Right cardiac atrium (tissue), 5 donors: Measurements from ENCODE around the gene ABCC6. TPM values are rescaled to one million over a fixed set of nuclear protein-coding genes. Genes with fewer than 3 reads are reported as not detected.
"Not testable (repeated sequence)": the region's sequence is repeated elsewhere in the genome, so short reads cannot be mapped to it uniquely, and the experiment has no call there.

Source experiments
- ATAC-seq, 2 donors: fragments of 200-7000 bp; cut with Tn5 transposase; one replicate each; pipeline versions ENCODE4 v1.8.0 to v1.9.1; 2020; ENCODE audit warnings: moderate library complexity in 2 of 2, mild to moderate bottlenecking in 1 of 2
- DNase-seq, 3 donors: peaks; one replicate each; pipeline ENCODE4 v3.0.0-alpha.2; 2020
- H3K27ac ChIP-seq: one replicate; pipeline ENCODE4 v1.5.1; 2013; ENCODE audit warnings: mild to moderate bottlenecking, low read length, control low read depth, moderate library complexity
- H3K27me3 ChIP-seq: one replicate; pipeline ENCODE4 v1.6.1; 2013; ENCODE audit not compliant: control insufficient read depth, insufficient read depth
- H3K4me1 ChIP-seq: one replicate; pipeline ENCODE4 v1.6.1; 2013; ENCODE audit warnings: low read length; ENCODE audit not compliant: control insufficient read depth, insufficient read depth
- H3K4me3 ChIP-seq: one replicate; pipeline ENCODE4 v1.5.1; 2013; ENCODE audit warnings: low read length, control low read depth
- H3K9me3 ChIP-seq: one replicate; pipeline ENCODE4 v1.6.1; 2013; ENCODE audit warnings: low read length; ENCODE audit not compliant: control insufficient read depth
- WGBS: extraction: QIAGEN DNeasy Blood & Tissue Kit; methylation state at CpG from one replicate; pipeline ENCODE4 v1.1.7; 2013; 5-methylcytosine and 5-hydroxymethylcytosine counted together
- intact Hi-C, 4 donors: fragments of 100-400 bp; cut with DNase I; formaldehyde crosslinking; loops; one replicate each; pipeline versions ENCODE4 v1.11.0 to v1.14.0; 2022 to 2023
- polyA plus RNA-seq: library from polyadenylated mRNA; stranded (reverse); fragments of 200-250 nt; gene quantifications from one replicate; pipeline ENCODE4 v1.2.3, GENCODE V29; 2013
- total RNA-seq, 4 donors: library from RNA; stranded (reverse); fragmentation: NEBNext Ultra II Directional; extraction: Animal tissue kit (Norgen Biotek cat#: 25700); gene quantifications; one replicate each; pipeline ENCODE4 v1.2.1, GENCODE V29; 2021
- donor health status: healthy with polysubstance abuse.
- donor health status: DM: no; HTN: yes; CAD: no.
- donor health status: DM: no; HTN: no; CAD: no.
- donor health status: DM: no; HTN: yes; CAD: no; lungs with severe emphysema.
- donor health status: DM: yes; HTN: yes; CAD: no.

ABCC6 gene
- total and polyA plus RNA-seq, 5 donors: 2.9 to 7.7 (median 5.4) TPM

DNA sequence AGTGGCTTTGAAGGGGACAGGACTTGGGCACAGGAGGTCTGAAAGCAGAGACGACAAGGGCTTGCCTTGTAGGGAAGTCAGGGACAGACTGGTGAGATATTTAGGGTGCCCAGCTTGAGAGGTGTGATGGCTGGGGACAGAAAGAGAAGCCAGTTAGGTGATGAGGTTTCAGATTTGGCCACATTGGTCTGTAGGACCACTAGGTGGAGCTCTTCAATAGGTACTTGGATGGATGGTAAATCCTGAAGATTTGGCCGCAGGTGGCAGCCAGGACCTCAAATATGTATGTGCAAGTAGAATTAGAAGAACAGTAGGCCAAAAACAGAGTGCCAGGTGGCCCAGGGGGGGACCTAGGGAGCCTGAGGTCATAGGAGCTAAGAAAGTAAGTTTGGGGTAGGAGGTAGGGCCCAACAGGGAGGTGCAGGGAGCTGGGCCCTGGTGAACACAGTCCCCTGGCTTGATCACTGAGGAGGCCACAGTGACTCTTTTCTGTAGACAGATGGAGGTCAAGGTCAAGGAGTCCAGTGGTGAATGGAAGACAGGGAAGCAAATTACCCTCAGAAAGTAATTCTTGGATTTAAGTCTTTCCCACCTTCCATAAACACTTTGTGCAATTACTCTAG lies 34.1 kb upstream of the ABCC6 start:
- H3K27ac ChIP-seq, H3K4me3 ChIP-seq, ATAC-seq, H3K9me3 ChIP-seq, DNase-seq, H3K4me1 ChIP-seq, H3K27me3 ChIP-seq, intact Hi-C loops: not testable (repeated sequence)
- WGBS: 57% methylated on average over 1 of the region's 2 CpGs

- H3K27me3 ChIP-seq, intact Hi-C loops, DNase-seq, H3K4me1 ChIP-seq, ATAC-seq, H3K4me3 ChIP-seq, H3K9me3 ChIP-seq, H3K27ac ChIP-seq: not testable (repeated sequence)
- WGBS: no CpG with 5 or more reads among the region's 5 CpGs
Observed at GRCh38 chr16:16252377-16252776, 29.1 kb upstream of the ABCC6 start.

DNA sequence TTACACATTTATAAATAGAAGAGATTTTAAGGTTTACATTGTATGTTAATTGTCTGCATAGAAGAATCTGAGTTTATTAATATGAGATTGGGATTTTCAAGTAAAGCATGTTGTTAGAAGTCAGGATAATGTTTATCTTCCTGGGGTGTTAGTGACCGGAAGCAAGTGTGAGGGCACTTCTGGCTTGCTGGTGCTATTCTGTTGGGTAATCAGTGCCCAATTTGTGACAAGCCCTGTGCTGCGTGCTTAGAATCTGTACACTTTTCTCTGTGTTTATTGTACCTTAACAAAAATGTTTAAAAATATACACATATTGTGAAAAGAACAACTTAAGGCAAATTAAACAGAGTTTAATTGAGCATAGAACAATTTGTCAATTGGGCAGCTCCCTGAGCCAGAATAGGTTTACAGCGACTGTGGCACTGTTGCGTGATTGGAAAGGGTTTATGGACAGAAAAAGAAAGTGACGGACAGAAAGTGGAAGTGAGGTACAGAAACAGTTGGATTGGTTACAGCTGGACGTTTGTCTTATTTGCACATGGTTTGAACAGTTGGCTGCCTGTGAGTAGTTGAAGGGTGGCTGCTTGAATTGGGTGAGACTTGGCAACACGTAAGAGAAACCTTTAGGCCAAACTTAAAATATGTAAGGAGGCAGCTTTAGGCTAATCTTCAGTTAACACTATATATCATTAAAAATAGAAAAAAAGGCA lies 26.5 kb upstream of the ABCC6 start:
- H3K27me3 ChIP-seq, H3K4me3 ChIP-seq, DNase-seq, H3K9me3 ChIP-seq, intact Hi-C loops, H3K27ac ChIP-seq, H3K4me1 ChIP-seq: not testable (repeated sequence)
- peak; percentile 49 to 50 for ATAC-seq
- WGBS: 63% methylated on average over 3 of the region's 7 CpGs

- DNase-seq, H3K4me1 ChIP-seq, H3K9me3 ChIP-seq, H3K27me3 ChIP-seq, intact Hi-C loops, H3K4me3 ChIP-seq, ATAC-seq, H3K27ac ChIP-seq: not testable (repeated sequence)
- no CpG with 5 or more reads among the region's 3 CpGs for WGBS
Observed at GRCh38 chr16:16247439-16247838, 24.1 kb upstream of the ABCC6 start.

GRCh38 chr16:16246578-16247262 lies 23.4 kb upstream of the ABCC6 start:
- H3K27ac ChIP-seq, H3K4me3 ChIP-seq, H3K27me3 ChIP-seq, H3K9me3 ChIP-seq, H3K4me1 ChIP-seq, DNase-seq, intact Hi-C loops: not testable (repeated sequence)
- ATAC-seq: peak; percentile 19 to 58
- 30% methylated on average over 4 of the region's 8 CpGs for WGBS

- H3K4me1 ChIP-seq, H3K27ac ChIP-seq, H3K4me3 ChIP-seq, ATAC-seq, intact Hi-C loops, H3K9me3 ChIP-seq, H3K27me3 ChIP-seq: not testable (repeated sequence)
- peak in 1 of 3 donors; percentile 12 for DNase-seq
- 91% methylated on average over 10 of the region's 11 CpGs for WGBS
Observed at GRCh38 chr16:16243886-16244285, 20.6 kb upstream of the ABCC6 start.

DNA sequence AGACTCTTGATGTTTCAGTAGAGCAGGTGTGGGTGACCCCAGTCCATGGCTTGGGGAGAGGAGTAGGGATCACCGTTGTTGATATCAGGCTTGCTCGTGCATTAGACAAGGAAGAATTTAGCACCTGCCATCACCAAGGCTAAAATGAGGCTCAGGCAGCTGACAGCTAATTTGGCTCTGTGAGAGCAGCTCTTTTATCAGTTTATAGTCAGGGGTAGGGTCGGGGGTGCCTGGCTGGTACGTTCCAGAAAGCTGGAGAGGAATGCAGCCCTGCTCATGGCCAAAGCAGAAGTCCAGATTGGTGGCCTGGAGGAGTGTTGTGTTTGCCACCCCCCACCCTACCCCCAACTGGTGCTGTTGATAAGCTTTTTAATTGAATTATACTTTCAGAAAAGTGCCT lies 17.4 kb upstream of the ABCC6 start:
- intact Hi-C loops, H3K27ac ChIP-seq, H3K27me3 ChIP-seq, H3K4me1 ChIP-seq, H3K9me3 ChIP-seq, H3K4me3 ChIP-seq: not testable (repeated sequence)
- 59% methylated on average over 4 of the region's 4 CpGs for WGBS
- peak; percentile 72 to 85 for ATAC-seq
- peak; percentile 10 to 49 (median 35) for DNase-seq

DNA sequence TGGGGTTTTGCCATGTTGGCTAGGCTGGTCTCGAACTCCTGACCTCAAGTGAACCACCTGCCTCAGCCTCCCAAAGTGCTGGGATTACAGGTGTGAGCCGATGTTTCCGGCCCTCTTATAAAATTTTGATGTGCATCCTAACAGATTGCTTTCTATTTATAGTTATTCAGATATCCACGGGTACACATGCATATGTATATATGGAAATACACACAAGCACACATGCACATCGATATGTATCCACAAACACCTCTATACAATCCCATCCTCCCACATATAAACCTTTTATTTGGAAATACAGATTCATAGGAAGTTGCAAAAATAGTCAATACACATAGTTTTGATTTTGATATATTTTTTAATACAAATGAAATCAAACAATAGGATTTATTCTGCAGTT lies 14.4 kb upstream of the ABCC6 start:
- H3K27ac ChIP-seq, H3K27me3 ChIP-seq, H3K4me3 ChIP-seq, H3K9me3 ChIP-seq, ATAC-seq, intact Hi-C loops, H3K4me1 ChIP-seq, DNase-seq: not testable (repeated sequence)
- WGBS: 67% methylated on average over 5 of the region's 5 CpGs

DNA sequence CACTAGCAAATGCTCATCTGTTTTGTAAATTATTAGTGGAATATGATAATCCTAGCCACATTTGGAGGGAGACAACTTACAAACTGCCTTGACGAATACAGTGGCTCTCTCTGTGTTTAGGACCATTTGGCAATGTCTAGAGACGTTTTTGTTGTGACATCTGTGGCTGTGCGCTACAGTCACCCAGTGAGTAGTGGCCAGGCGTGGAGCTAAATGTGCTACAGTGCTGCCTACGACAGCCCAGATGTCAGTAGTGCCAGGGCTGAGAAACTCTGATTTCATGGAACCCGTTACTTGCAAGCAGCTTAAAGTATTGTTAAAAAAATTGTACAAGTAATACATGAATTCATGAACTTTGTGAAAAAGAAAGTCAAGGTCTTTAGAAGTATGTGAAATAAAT lies 13.8 kb upstream of the ABCC6 start:
- not testable (repeated sequence) for DNase-seq, H3K4me1 ChIP-seq

DNA sequence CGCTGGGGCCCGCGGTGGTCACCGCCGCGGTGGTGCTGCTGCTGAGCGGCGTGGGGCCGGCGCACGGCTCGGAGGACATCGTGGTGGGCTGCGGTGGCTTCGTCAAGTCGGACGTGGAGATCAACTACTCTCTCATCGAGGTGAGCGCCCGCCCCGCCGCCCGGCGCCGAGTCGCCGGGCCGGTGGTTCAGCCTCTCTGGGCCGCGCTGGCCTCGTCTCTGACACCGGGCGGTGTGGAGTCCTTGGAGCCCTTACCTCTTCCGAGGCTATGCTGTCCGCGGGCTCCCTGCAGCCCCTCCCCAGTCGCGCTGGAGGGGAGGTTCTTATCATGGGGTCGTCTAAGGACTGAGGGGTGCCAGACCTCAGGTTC lies 9.4 kb upstream of the ABCC6 start:
- WGBS: no CpG with 5 or more reads among the region's 39 CpGs
- peak; percentile 53 to 69 for ATAC-seq
- H3K27me3 ChIP-seq, H3K9me3 ChIP-seq, intact Hi-C loops, H3K4me1 ChIP-seq, DNase-seq, H3K4me3 ChIP-seq, H3K27ac ChIP-seq: not testable (repeated sequence)

More for the DNA sequence above, 13.8 kb upstream of the ABCC6 start:
- H3K27ac ChIP-seq, intact Hi-C loops, ATAC-seq, H3K4me3 ChIP-seq, H3K27me3 ChIP-seq, H3K9me3 ChIP-seq: not testable (repeated sequence)
- 72% methylated on average over 6 of the region's 6 CpGs for WGBS

GRCh38 chr16:16223662-16224241 lies 458 bp upstream of the ABCC6 start:
- ATAC-seq: peak; percentile 32 to 39
- WGBS: 24% methylated on average over 17 of the region's 24 CpGs
- H3K27me3 ChIP-seq, H3K4me3 ChIP-seq, H3K9me3 ChIP-seq, intact Hi-C loops, H3K4me1 ChIP-seq, H3K27ac ChIP-seq, DNase-seq: not testable (repeated sequence)
